GM12878 (cell line): Measurements from ENCODE around the gene NPM3. TPM values are rescaled to one million over a fixed set of nuclear protein-coding genes. Genes with fewer than 3 reads are reported as not detected.

Source experiments
- ATAC-seq: fragments of 200-7000 bp; cut with Tn5 transposase; 3 replicates; pipeline ENCODE4 v1.9.1; 2020; ENCODE audit warnings: mild to moderate bottlenecking, moderate library complexity
- BruUV-seq: library from RNA; stranded (reverse); fragments of 400-500 nt; replicated peaks from 2 replicates; lab custom pipeline; 2021; lab: Mats Ljungman, UMichigan
- CTCF ChIA-PET: fragments of 300-600 bp; sonication (Branson Sonifier 250); formaldehyde crosslinking; extraction: SDS; loops from one replicate; lab custom pipeline; 2021; ENCODE audit warnings: inconsistent platforms; lab: Yijun Ruan, JAX
- POLR2A ChIA-PET: fragments of 350-600 bp; formaldehyde crosslinking; extraction: SDS; loops from one replicate; lab custom pipeline; 2021; ENCODE audit warnings: inconsistent platforms; lab: Charles Lee
- RAD21 ChIA-PET: fragments of 300-600 bp; sonication (Branson Sonifier 250); formaldehyde crosslinking; loops from one replicate; lab custom pipeline; 2023; ENCODE audit warnings: antibody characterized with exemption; ENCODE audit not compliant: unreplicated experiment; lab: Charles Lee
- SMC1A ChIA-PET: fragments of 300-600 bp; sonication (Branson Sonifier 250); formaldehyde crosslinking; loops from one replicate; lab custom pipeline; 2023; ENCODE audit not compliant: unreplicated experiment, uncharacterized antibody; lab: Charles Lee
- DNase-seq: peaks from one replicate; pipeline ENCODE4 v3.0.0-alpha.2; 2011; ENCODE audit warnings: low read depth, low spot score
- FAIRE-seq: peaks from 3 replicates; lab custom pipeline; 2011; peaks lifted over from hg19 to GRCh38; lab: Jason Lieb, UNC
- H2AFZ ChIP-seq: 2 replicates; pipeline ENCODE4 v1.6.0; 2011; ENCODE audit warnings: low read depth, low read length, control low read depth; ENCODE audit not compliant: control insufficient read depth
- H3K27ac ChIP-seq: 2 replicates; pipeline ENCODE4 v1.5.1; 2011; ENCODE audit warnings: control low read depth; ENCODE audit not compliant: control insufficient read depth, insufficient read depth
- H3K27me3 ChIP-seq, 2 experiments: replicated peaks in 1 of 2; 2 replicates each; pipeline versions ENCODE4 v1.6.0 to v1.6.1; 2011; ENCODE audit warnings: low read length in 1 of 2; ENCODE audit not compliant: control insufficient read depth in 2 of 2, insufficient read depth in 2 of 2
- H3K36me3 ChIP-seq, 2 experiments: 2 replicates each; pipeline ENCODE4 v1.5.1; 2011; ENCODE audit warnings: low read length in 1 of 2; ENCODE audit not compliant: control insufficient read depth in 2 of 2, insufficient read depth in 2 of 2
- H3K4me1 ChIP-seq: 2 replicates; pipeline ENCODE4 v1.6.1; 2011; ENCODE audit warnings: mild to moderate bottlenecking, low read length, moderate library complexity, mixed read lengths; ENCODE audit not compliant: control insufficient read depth, insufficient read depth
- H3K4me2 ChIP-seq: 2 replicates; pipeline ENCODE4 v1.6.0; 2011; ENCODE audit warnings: control low read depth; ENCODE audit not compliant: control insufficient read depth, insufficient read depth
- H3K4me3 ChIP-seq: fragments of 200-600 bp; sonication (generic); 2 replicates; pipeline ENCODE4 v1.5.1; 2016
- H3K79me2 ChIP-seq: 2 replicates; pipeline ENCODE4 v1.6.0; 2011; ENCODE audit warnings: low read length; ENCODE audit not compliant: control insufficient read depth, insufficient read depth
- H3K9ac ChIP-seq: 2 replicates; pipeline ENCODE4 v1.8.0; 2011; ENCODE audit warnings: low read length, control low read depth, mixed read lengths; ENCODE audit not compliant: control insufficient read depth, insufficient read depth
- H3K9me3 ChIP-seq: replicated peaks from 3 replicates; pipeline ENCODE4 v1.5.1; 2011; ENCODE audit warnings: mild to moderate bottlenecking, low read length; ENCODE audit not compliant: control insufficient read depth, insufficient read depth
- H4K20me1 ChIP-seq: 2 replicates; pipeline ENCODE4 v1.6.0; 2011; ENCODE audit not compliant: control insufficient read depth, insufficient read depth
- ASH2L ChIP-seq: fragments of 300-600, 200-600 bp; sonication (generic); IDR thresholded peaks from 2 replicates; pipeline ENCODE4 v1.6.1; 2017; ENCODE audit warnings: low read depth, mild to moderate bottlenecking, borderline replicate concordance
- CBX3 ChIP-seq: fragments of 200-600 bp; sonication (generic); IDR thresholded peaks from 2 replicates; pipeline ENCODE4 v1.6.1; 2016; ENCODE audit warnings: low read depth, borderline replicate concordance
- CHD4 ChIP-seq: fragments of 200-600 bp; sonication (generic); IDR thresholded peaks from 2 replicates; pipeline ENCODE4 v1.6.1; 2016; ENCODE audit warnings: mild to moderate bottlenecking
- POLR2AphosphoS5 ChIP-seq: IDR thresholded peaks from 2 replicates; pipeline ENCODE4 v1.6.1; 2011; ENCODE audit warnings: mild to moderate bottlenecking, low read length, inconsistent platforms
- RUNX3 ChIP-seq: IDR thresholded peaks from 2 replicates; pipeline ENCODE4 v1.6.1; 2012; ENCODE audit warnings: low read length, inconsistent platforms
- SMAD1 ChIP-seq: fragments of 450-650 bp; IDR thresholded peaks from 2 replicates; pipeline ENCODE4 v1.6.1; 2018; ENCODE audit warnings: mild to moderate bottlenecking, low read depth; ENCODE audit not compliant: partially characterized antibody
- STAT1 ChIP-seq: fragments of 450-650 bp; conservative IDR thresholded peaks from 2 replicates; pipeline ENCODE4 v1.6.1; 2014; ENCODE audit warnings: antibody characterized with exemption, mild to moderate bottlenecking
- USF2 ChIP-seq: IDR thresholded peaks from 2 replicates; pipeline ENCODE4 v1.6.1; 2011; ENCODE audit warnings: low read depth, low read length, improper control_type of control experiment, borderline replicate concordance
- ZBTB33 ChIP-seq: fragments of 450-650 bp; IDR thresholded peaks from 2 replicates; pipeline ENCODE4 v1.6.1; 2017; ENCODE audit warnings: mild to moderate bottlenecking
- WGBS: methylation state at CpG from one replicate; pipeline ENCODE4 v1.1.6; 2016; ENCODE audit warnings: low lambda C conversion rate; ENCODE audit not compliant: insufficient replicate concordance, insufficient coverage; ENCODE audit errors: missing lambda C conversion rate; 5-methylcytosine and 5-hydroxymethylcytosine counted together
- in situ Hi-C: fragments of 300-500 bp; cut with MboI; formaldehyde crosslinking; loops from 9 replicates; pipeline ENCODE4 v1.14.3; 2018; ENCODE audit warnings: mixed read lengths
- intact Hi-C: fragments of 100-400 bp; cut with micrococcal nuclease; formaldehyde crosslinking; loops from one replicate; pipeline ENCODE4 v1.14.2; 2022; ENCODE audit not compliant: unreplicated experiment
- polyA plus RNA-seq, 11 experiments: library from polyadenylated mRNA; depleted of rRNA in 4 of 11; unstranded in 6 of 11; stranded (reverse) in 5 of 11; fragments of >200 nt; fragmentation: Nextera tagmentation in 4 of 11; fragmentation: Illumina TruSeq in 1 of 11; extraction: Ambion mirVana in 4 of 11; extraction: Trizol in 1 of 11; gene quantifications; 1 replicate in 1 of 11; 2 replicates in 10 of 11; pipeline versions ENCODE4 v1.2.1 to v1.2.3, GENCODE V29; 2011 to 2016; ENCODE audit warnings: inconsistent platforms in 2 of 11, missing spikeins in 2 of 11, low read depth in 1 of 11
- total RNA-seq, 4 experiments: library from RNA; depleted of rRNA in 3 of 4; stranded (reverse); fragments of >200 nt in 3 of 4; fragmentation: Illumina TruSeq in 1 of 4; extraction: Trizol in 1 of 4; gene quantifications; 2 replicates each; pipeline versions ENCODE4 v1.2.1 to v1.2.3, GENCODE V29; 2013 to 2021
- TF ChIP-seq, protein P1 (sequence below): fragments of 150-350 bp; IDR thresholded peaks from 2 replicates; pipeline ENCODE4 v1.6.1; 2016; ENCODE audit warnings: low read depth, low read length

Gene NPM3
- total and polyA plus RNA-seq, 10 of the 15 experiments (the other 5 are each of a cell fraction or from before 2014, with no cell fraction given), result 13.0 to 171 (median 93.3) TPM

DNA sequence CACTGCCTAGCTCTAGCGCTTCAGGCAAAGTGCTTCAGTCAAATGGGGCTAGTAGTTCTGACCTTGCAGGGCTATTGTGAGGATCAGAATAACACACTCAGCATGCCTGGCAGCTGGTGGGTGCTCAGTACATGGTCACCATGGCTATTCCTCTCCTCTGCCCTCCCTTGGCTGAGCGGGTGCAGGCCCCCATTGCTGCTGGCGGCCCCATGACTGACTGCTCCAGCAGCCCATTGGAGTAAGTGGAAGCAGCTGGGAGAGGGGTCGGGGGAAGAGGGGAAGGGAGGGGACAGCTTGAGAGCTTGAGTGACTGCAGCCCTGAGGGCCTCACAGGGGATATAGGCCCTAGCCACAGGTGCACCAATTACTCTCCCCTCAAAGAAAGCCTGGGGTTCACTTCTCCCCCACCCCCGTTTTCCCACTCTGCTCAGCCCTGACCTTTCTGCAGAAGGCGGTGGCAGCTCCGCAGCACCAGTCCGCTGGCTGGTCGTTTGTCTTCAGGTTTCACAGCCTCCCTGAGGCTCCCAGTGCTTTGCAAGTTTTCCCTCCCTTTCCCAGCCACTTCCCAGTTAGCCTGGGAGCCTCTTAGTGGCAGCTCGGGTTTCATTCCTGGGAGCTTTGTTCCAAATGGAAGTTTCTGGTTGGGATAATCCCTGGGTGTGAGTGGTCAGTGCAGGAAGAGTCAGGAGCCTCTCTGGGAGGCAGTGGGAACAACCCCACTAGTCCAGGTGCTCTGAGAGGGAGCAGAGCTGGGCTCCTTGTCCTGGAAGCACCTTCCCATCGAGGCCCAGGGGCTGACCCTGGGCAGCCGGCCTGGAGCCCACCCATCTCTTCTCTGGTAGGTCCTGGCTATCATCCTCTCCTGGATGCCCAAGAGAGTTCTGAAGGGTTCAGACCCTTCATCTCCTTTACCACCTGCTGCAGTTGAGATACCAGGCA, 23.7 kb downstream of the NPM3 start:
- no peak for FAIRE-seq

More for the DNA sequence above, 23.7 kb downstream of the NPM3 start:
- CTCF ChIA-PET, result interaction anchor here (0.5 to 2.2 kb wide), 3 partner anchors 21 to 156 kb away, joined by 3 to 7 read pairs (median 3); no protein-coding TSS in a partner anchor
- H3K79me2 ChIP-seq, result no peaks in the 10 kb centered on the region
- H3K9ac ChIP-seq, result no peak overlapping the region
- RAD21 ChIA-PET, result no interaction called here
- WGBS, result 38% methylated on average over 12 of the region's 12 CpGs
- no peak overlapping the region for H3K27ac ChIP-seq
- intact Hi-C loops, result no loop called here
- SMC1A ChIA-PET, result interaction anchor here (1.2 kb wide), 1 partner anchor 189 kb away, joined by 3 read pairs; no protein-coding TSS in a partner anchor
- POLR2A ChIA-PET, result no interaction called here
- in situ Hi-C loops, result no loop called here
- no peaks in the 10 kb centered on the region for H3K36me3 ChIP-seq
- DNase-seq, result no peak
- TF ChIP-seq RUNX3, result no peak
- TF ChIP-seq, protein P1, sequence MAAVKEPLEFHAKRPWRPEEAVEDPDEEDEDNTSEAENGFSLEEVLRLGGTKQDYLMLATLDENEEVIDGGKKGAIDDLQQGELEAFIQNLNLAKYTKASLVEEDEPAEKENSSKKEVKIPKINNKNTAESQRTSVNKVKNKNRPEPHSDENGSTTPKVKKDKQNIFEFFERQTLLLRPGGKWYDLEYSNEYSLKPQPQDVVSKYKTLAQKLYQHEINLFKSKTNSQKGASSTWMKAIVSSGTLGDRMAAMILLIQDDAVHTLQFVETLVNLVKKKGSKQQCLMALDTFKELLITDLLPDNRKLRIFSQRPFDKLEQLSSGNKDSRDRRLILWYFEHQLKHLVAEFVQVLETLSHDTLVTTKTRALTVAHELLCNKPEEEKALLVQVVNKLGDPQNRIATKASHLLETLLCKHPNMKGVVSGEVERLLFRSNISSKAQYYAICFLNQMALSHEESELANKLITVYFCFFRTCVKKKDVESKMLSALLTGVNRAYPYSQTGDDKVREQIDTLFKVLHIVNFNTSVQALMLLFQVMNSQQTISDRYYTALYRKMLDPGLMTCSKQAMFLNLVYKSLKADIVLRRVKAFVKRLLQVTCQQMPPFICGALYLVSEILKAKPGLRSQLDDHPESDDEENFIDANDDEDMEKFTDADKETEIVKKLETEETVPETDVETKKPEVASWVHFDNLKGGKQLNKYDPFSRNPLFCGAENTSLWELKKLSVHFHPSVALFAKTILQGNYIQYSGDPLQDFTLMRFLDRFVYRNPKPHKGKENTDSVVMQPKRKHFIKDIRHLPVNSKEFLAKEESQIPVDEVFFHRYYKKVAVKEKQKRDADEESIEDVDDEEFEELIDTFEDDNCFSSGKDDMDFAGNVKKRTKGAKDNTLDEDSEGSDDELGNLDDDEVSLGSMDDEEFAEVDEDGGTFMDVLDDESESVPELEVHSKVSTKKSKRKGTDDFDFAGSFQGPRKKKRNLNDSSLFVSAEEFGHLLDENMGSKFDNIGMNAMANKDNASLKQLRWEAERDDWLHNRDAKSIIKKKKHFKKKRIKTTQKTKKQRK, result no peak
- TF ChIP-seq CBX3, result no peak
- no peak for TF ChIP-seq CHD4
- TF ChIP-seq USF2, result no peak
- TF ChIP-seq STAT1, result no peak
- no peak for TF ChIP-seq ASH2L
- no peak for TF ChIP-seq SMAD1
- no peak for TF ChIP-seq ZBTB33
- no peak for TF ChIP-seq POLR2AphosphoS5
- H3K9me3 ChIP-seq, result no peaks in the 10 kb centered on the region
- H3K4me2 ChIP-seq, result no peak overlapping the region
- no TSS peak for BruUV-seq
- no peak overlapping the region for H3K4me3 ChIP-seq
- H3K27me3 ChIP-seq, result no peaks in the 10 kb centered on the region
- H3K4me1 ChIP-seq, result no peaks in the 10 kb centered on the region
- no peak overlapping the region for H2AFZ ChIP-seq
- ATAC-seq, result no peak
- H4K20me1 ChIP-seq, result no peaks in the 10 kb centered on the region
